GM12801 (cell line): Measurements from ENCODE around the gene PAK6.

Experiments used
- CTCF ChIP-seq: IDR thresholded peaks from one replicate; pipeline ENCODE4 v1.5.1; 2011; ENCODE audit warnings: control low read depth; ENCODE audit not compliant: insufficient read length; ENCODE audit errors: extremely low read depth

Gene PAK6

GRCh38 chr15:40219801-40220200, 19.1 kb upstream of the PAK6 start:
- no peak for TF ChIP-seq CTCF

DNA sequence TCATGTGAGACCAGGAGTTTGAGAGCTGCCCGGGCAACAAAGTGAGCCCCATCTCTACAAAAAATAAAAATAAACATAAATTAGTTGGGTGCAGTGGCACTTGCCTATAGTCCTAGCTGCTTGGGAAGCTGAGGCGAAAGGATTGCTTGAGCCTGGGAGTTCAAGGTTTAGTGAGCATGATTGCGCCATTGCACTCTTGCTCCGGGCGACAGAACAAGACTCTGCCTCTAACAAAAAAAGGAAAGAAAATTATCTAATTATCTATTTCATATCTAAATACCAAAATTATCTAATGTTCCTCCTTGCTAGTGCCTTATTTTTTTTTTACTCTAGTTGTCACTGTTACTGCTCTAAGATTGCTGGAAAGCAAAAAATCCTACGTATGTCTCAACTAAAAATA, 16.7 kb upstream of the PAK6 start:
- TF ChIP-seq CTCF: no peak

GRCh38 chr15:40226736-40227135, 12.1 kb upstream of the PAK6 start:
- no peak for TF ChIP-seq CTCF

DNA sequence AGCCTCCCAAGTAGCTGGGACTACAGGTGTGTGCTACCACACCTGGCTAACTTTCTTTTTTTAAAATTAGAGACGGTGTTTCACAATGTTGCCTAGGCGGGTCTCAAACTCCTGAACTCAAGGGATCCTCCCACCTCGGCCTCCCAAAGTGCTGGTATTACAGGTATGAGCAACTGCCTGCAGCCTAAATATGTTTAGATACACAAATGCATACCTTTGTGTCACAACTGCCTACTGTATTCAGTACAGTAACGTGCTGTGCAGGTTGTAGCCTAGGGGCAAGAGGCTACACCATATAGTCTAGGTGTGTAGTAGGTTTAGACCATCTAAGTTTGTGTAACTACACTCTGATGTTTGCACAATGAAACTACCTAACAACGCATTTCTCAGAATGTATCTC, 9.5 kb upstream of the PAK6 start:
- TF ChIP-seq CTCF: no peak

- TF ChIP-seq CTCF: no peak
These were observed 8.9 kb upstream of the PAK6 start for GRCh38 chr15:40229956-40230355.

DNA sequence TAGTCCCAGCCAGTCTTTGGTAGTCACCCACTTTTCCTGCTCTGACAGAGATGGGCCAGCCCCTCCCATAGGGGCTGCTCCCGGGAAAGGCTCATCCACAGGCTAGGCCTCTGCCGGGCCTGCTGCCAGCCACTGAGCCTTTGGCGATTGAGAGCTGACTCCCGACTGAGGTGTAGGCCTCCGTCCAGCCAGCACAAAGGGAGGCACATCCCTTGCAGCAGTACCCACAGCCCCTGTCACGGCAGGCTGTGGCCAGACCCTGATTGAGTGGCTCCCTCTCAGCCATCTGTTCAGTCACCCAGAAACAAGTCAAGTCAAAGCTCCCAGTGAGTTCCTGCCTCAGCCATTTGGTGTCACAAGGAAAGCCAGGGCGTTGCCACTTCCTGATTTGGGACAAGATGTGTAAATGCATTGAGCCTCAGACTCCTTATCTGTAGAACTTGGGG, 6.2 kb upstream of the PAK6 start:
- no peak for TF ChIP-seq CTCF

DNA sequence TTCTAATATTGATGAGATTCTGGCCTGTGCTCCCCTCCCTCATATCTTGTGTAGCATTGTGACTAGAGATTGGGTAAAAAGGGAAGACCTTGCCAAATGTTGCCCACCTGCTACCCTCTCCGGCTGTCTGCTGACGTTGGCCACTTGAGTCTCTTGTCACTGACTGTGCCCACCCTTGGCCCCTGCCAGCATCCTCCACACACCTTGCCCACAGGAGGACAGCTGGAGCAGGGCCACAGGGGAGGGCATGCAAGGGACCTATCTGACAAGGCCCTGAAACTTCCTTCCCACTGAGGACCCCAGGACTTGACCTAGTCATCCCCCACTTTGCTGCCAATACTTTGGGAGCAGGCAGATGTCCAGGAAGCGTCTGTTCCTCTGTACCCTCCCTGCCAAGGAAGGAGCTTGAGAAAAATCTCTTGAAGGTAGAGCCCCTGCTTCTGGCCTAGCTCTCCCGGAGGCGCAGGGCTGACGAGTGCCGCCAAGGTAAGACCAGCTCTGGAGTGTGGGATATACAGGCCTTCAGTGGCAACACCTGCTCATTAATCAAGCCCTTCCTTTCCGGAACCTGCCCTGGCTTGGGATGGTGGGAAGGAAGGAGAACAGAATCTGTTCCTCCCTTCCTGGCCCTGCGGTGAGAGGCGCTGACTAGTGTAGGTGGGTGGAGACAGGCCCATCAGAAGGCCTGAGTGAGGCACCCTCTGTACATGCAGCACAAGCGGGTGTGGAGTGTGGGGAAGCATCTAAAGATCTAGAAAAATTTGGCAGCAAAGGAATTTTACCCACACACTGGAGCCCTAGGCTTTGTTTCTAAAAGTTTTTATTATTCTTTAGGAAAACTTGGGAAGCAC, 4.9 kb upstream of the PAK6 start:
- no peak for TF ChIP-seq CTCF
